GM11168 (cell line): ENCODE data around the gene EGR4.
"Not testable (repeated sequence)": the region's sequence is repeated elsewhere in the genome, so short reads cannot be mapped to it uniquely, and the experiment has no call there.

ENCODE experiments used
- in situ Hi-C: fragments of 300-500 bp; cut with MboI; formaldehyde crosslinking; loops from one replicate; pipeline ENCODE4 v1.12.0; 2022; ENCODE audit warnings: low sequenced_read_pairs; ENCODE audit not compliant: unreplicated experiment

Gene EGR4

GRCh38 chr2:73265298-73266060 lies 27.9 kb downstream of the EGR4 start:
- in situ Hi-C loops = no loop called here

- in situ Hi-C loops = no loop called here
These were observed 28.6 kb downstream of the EGR4 start for GRCh38 chr2:73264783-73265182.

GRCh38 chr2:73264332-73264606 lies 29.1 kb downstream of the EGR4 start:
- in situ Hi-C loops = no loop called here

GRCh38 chr2:73263540-73264331 lies 29.6 kb downstream of the EGR4 start:
- in situ Hi-C loops = no loop called here

GRCh38 chr2:73262691-73263429 lies 30.5 kb downstream of the EGR4 start:
- in situ Hi-C loops = not testable (repeated sequence)

GRCh38 chr2:73262108-73262651 lies 31.2 kb downstream of the EGR4 start:
- in situ Hi-C loops = no loop called here

- in situ Hi-C loops = no loop called here
These were observed 32.9 kb downstream of the EGR4 start for GRCh38 chr2:73260338-73260984.

GRCh38 chr2:73259704-73260337 lies 33.5 kb downstream of the EGR4 start:
- in situ Hi-C loops = no loop called here

GRCh38 chr2:73259276-73259675 lies 34.1 kb downstream of the EGR4 start:
- in situ Hi-C loops = no loop called here

GRCh38 chr2:73258913-73259215 lies 34.5 kb downstream of the EGR4 start:
- in situ Hi-C loops = no loop called here

- in situ Hi-C loops = no loop called here
These were observed 35.0 kb downstream of the EGR4 start for GRCh38 chr2:73258186-73258912.

- in situ Hi-C loops = no loop called here
These were observed 35.8 kb downstream of the EGR4 start for GRCh38 chr2:73257425-73258125.

GRCh38 chr2:73257021-73257420 lies 36.3 kb downstream of the EGR4 start:
- in situ Hi-C loops = no loop called here

GRCh38 chr2:73256618-73256922 lies 36.8 kb downstream of the EGR4 start:
- in situ Hi-C loops = no loop called here

- in situ Hi-C loops = no loop called here
These were observed 37.3 kb downstream of the EGR4 start for GRCh38 chr2:73255907-73256617.

- in situ Hi-C loops = no loop called here
These were observed 38.2 kb downstream of the EGR4 start for GRCh38 chr2:73255007-73255644.

- in situ Hi-C loops = no loop called here
These were observed 38.9 kb downstream of the EGR4 start for GRCh38 chr2:73254343-73255006.
